Measurements from ENCODE around the gene ST3GAL3.
A peak's percentile ranks its signal among the peaks of the same experiment; 100 is the strongest.

Gene ST3GAL3

GRCh38 chr1:43965316-43965715 is 258.0 kb downstream of the ST3GAL3 start:
- Histone ChIP-seq H4K20me1 (peaks cover 0 to 52% (median 8%) of the 10 kb centered on the region in 11 experiments; a peak in 8 of 22 replicates), H3K27me3 (no peaks in the 10 kb centered on the region), H3K27ac (no peak overlapping the region), H3K4me3 (no peak overlapping the region), H3K4me1 (peaks cover under 1 to 13% (median 1%) of the 10 kb centered on the region in 10 experiments; a peak in 18 of 20 replicates), H3K9ac (no peak overlapping the region), H3K4me2 (no peak overlapping the region), H3K9me3 (replicated peaks in 1 of 11) (no peaks in the 10 kb centered on the region), H3K36me3 (peaks cover 31 to 74% (median 67%) of the 10 kb centered on the region in 11 experiments)
- TF ChIP-seq Cebpa-rat (IDR thresholded peaks at IDR 0.05): no peak

GRCh38 chr1:43968348-43968948 is 261.1 kb downstream of the ST3GAL3 start:
- Histone ChIP-seq H3K9me3 (replicated peaks in 1 of 11) (no peaks in the 10 kb centered on the region), H3K9ac (no peak overlapping the region), H3K4me1 (peaks cover 12 to 19% (median 15%) of the 10 kb centered on the region in 10 experiments), H3K36me3 (peaks cover 29 to 69% (median 55%) of the 10 kb centered on the region in 11 experiments), H3K27ac (no peak overlapping the region), H3K4me3 (no peak overlapping the region), H3K27me3 (no peaks in the 10 kb centered on the region), H3K4me2 (no peak overlapping the region), H4K20me1 (peaks cover 0 to 48% (median 15%) of the 10 kb centered on the region in 11 experiments; a peak in 11 of 22 replicates)
- TF ChIP-seq Cebpa-rat (IDR thresholded peaks at IDR 0.05): no peak

GRCh38 chr1:43969416-43969745 is 262.0 kb downstream of the ST3GAL3 start:
- peak overlapping the region in 10 of 11 experiments; percentile 28 to 90 (median 48); a peak in 16 of 22 replicates for H3K4me2 ChIP-seq
- no peak overlapping the region for H3K9ac ChIP-seq
- peak overlapping the region in 8 of 10 experiments; percentile 76 to 94 (median 88); a peak in 8 of 20 replicates for H3K4me3 ChIP-seq
- no peak overlapping the region for H3K27ac ChIP-seq
- no peak for TF ChIP-seq Cebpa-rat (IDR thresholded peaks at IDR 0.05)
- H3K9me3 ChIP-seq (replicated peaks in 1 of 11): no peaks in the 10 kb centered on the region
- H3K36me3 ChIP-seq: peaks cover 23 to 62% (median 51%) of the 10 kb centered on the region in 11 experiments
- no peaks in the 10 kb centered on the region for H3K27me3 ChIP-seq
- peaks cover 0 to 47% (median 10%) of the 10 kb centered on the region in 11 experiments; a peak in 10 of 22 replicates for H4K20me1 ChIP-seq
- peaks cover 20 to 26% (median 23%) of the 10 kb centered on the region in 10 experiments for H3K4me1 ChIP-seq

GRCh38 chr1:43969746-43970466 is 262.6 kb downstream of the ST3GAL3 start, which contains the start of gene DPH2:
TSS of gene DPH2 (plus strand) at chr1:43970010. CDS start at chr1:43970176, 166 bp downstream.
- Histone ChIP-seq H3K27ac (peak within 1 kb of the TSS; percentile 8 to 87 (median 73); a peak in 20 of 22 replicates), H3K4me1 (peaks cover 20 to 27% (median 24%) of the 10 kb centered on the region in 10 experiments), H3K4me2 (peak within 1 kb of the TSS; percentile 86 to 100 (median 96)), H3K27me3 (no peaks in the 10 kb centered on the region), H3K36me3 (peaks cover 23 to 57% (median 46%) of the 10 kb centered on the region in 11 experiments), H3K9me3 (replicated peaks in 1 of 11) (no peaks in the 10 kb centered on the region), H3K9ac (peak within 1 kb of the TSS; percentile 76 to 91 (median 84)), H3K4me3 (peak within 1 kb of the TSS; percentile 76 to 94 (median 88)), H4K20me1 (peaks cover 0 to 42% (median 10%) of the 10 kb centered on the region in 11 experiments; a peak in 10 of 22 replicates)
- no peak for TF ChIP-seq Cebpa-rat (IDR thresholded peaks at IDR 0.05)

- H3K27ac ChIP-seq: peak overlapping the region in 10 of 11 experiments; percentile 47 to 87 (median 74); a peak in 19 of 22 replicates
- H3K9me3 ChIP-seq (replicated peaks in 1 of 11): no peaks in the 10 kb centered on the region
- H3K4me2 ChIP-seq: peak overlapping the region; percentile 86 to 100 (median 96)
- no peak for TF ChIP-seq Cebpa-rat (IDR thresholded peaks at IDR 0.05)
- H4K20me1 ChIP-seq: peaks cover 2 to 43% (median 13%) of the 10 kb centered on the region in 11 experiments; a peak in 20 of 22 replicates
- H3K4me1 ChIP-seq: peaks cover 20 to 27% (median 24%) of the 10 kb centered on the region in 10 experiments
- H3K27me3 ChIP-seq: no peaks in the 10 kb centered on the region
- peak overlapping the region; percentile 76 to 94 (median 88) for H3K4me3 ChIP-seq
- peak overlapping the region; percentile 76 to 91 (median 84) for H3K9ac ChIP-seq
- peaks cover 23 to 56% (median 46%) of the 10 kb centered on the region in 11 experiments for H3K36me3 ChIP-seq
Observed at GRCh38 chr1:43970502-43970901, 263.2 kb downstream of the ST3GAL3 start.

- peak overlapping the region; percentile 76 to 94 (median 88) for H3K4me3 ChIP-seq
- peaks cover 23 to 53% (median 45%) of the 10 kb centered on the region in 11 experiments for H3K36me3 ChIP-seq
- H3K9me3 ChIP-seq (replicated peaks in 1 of 11): no peaks in the 10 kb centered on the region
- TF ChIP-seq Cebpa-rat (IDR thresholded peaks at IDR 0.05): no peak
- peak overlapping the region; percentile 86 to 100 (median 96) for H3K4me2 ChIP-seq
- peaks cover 6 to 43% (median 17%) of the 10 kb centered on the region in 11 experiments for H4K20me1 ChIP-seq
- H3K4me1 ChIP-seq: peaks cover 21 to 31% (median 26%) of the 10 kb centered on the region in 10 experiments
- H3K27ac ChIP-seq: peak overlapping the region in 2 of 11 experiments; percentile 66 to 80; a peak in 2 of 22 replicates
- H3K27me3 ChIP-seq: no peaks in the 10 kb centered on the region
- peak overlapping the region in 10 of 11 experiments; percentile 76 to 91 (median 84); a peak in 19 of 22 replicates for H3K9ac ChIP-seq
Observed at GRCh38 chr1:43970911-43971310, 263.6 kb downstream of the ST3GAL3 start.

- H3K27ac ChIP-seq: no peak overlapping the region
- H3K27me3 ChIP-seq: no peaks in the 10 kb centered on the region
- peaks cover 27 to 53% (median 45%) of the 10 kb centered on the region in 11 experiments for H3K36me3 ChIP-seq
- H3K4me2 ChIP-seq: peak overlapping the region; percentile 86 to 100 (median 96)
- TF ChIP-seq Cebpa-rat (IDR thresholded peaks at IDR 0.05): no peak
- H3K4me3 ChIP-seq: peak overlapping the region in 6 of 10 experiments; percentile 84 to 94 (median 90); a peak in 13 of 20 replicates
- H3K9me3 ChIP-seq (replicated peaks in 1 of 11): no peaks in the 10 kb centered on the region
- H3K4me1 ChIP-seq: peaks cover 26 to 36% (median 32%) of the 10 kb centered on the region in 10 experiments
- H4K20me1 ChIP-seq: peaks cover 11 to 45% (median 23%) of the 10 kb centered on the region in 11 experiments
- peak overlapping the region in 2 of 11 experiments; percentile 84 to 91; a peak in 3 of 22 replicates for H3K9ac ChIP-seq
Observed at GRCh38 chr1:43971336-43971980, 264.1 kb downstream of the ST3GAL3 start.

GRCh38 chr1:43973981-43974442 is 266.7 kb downstream of the ST3GAL3 start:
- Histone ChIP-seq H3K27me3 (no peaks in the 10 kb centered on the region), H3K4me2 (peak overlapping the region; percentile 89 to 99 (median 98)), H3K9ac (peak overlapping the region; percentile 94 to 100 (median 99)), H3K27ac (peak overlapping the region in 10 of 11 experiments; percentile 90 to 100 (median 98); a peak in 14 of 22 replicates), H3K4me3 (peak overlapping the region; percentile 91 to 100 (median 96)), H3K9me3 (replicated peaks in 1 of 11) (no peaks in the 10 kb centered on the region), H3K4me1 (peaks cover 50 to 60% (median 56%) of the 10 kb centered on the region in 10 experiments), H3K36me3 (peaks cover 36 to 59% (median 50%) of the 10 kb centered on the region in 11 experiments), H4K20me1 (peaks cover 34 to 64% (median 37%) of the 10 kb centered on the region in 11 experiments)
- no peak for TF ChIP-seq Cebpa-rat (IDR thresholded peaks at IDR 0.05)

All from BLaER1 treated with 17β-estradiol and CSF1 and Interleukin-3, amounts not matched to agents 10 nM and 100 nM (cell line).